ENCODE data around the gene TMEM72. TPM values are rescaled to one million over a fixed set of nuclear protein-coding genes. Genes with fewer than 3 reads are reported as not detected.
A peak's percentile ranks its signal among the peaks of the same experiment; 100 is the strongest.

The TMEM72 gene
- total RNA-seq, 1 donor from 2014 or later = not detected

DNA sequence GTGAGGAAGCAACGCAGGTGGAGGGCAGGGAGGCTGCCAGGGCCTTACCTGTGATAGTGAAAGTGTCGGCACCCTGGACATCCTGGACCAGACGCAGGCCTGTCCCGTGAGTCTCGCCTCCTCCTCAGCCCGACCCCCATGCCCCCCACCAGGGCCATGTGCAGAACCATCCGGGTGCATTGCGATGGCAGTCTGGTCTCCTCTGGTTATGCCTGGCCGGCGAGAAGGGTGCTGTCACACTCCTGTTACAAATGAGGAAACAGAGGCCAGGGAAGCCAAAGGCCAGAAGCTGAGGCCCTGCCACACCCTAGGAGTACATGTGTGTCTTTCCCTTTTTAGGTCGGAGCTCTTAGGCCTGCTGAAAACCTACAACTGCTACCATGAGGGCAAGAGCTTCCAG is 60.3 kb downstream of the TMEM72 start:
- Mint-ChIP-seq H3K36me3 (ENCODE audit: low read depth) (peaks cover 15% of the 10 kb centered on the region), H3K4me3 (ENCODE audit: unreplicated experiment) (no peak overlapping the region), H3K27ac (ENCODE audit: unreplicated experiment) (no peak overlapping the region), H3K9me3 (ENCODE audit: low read depth) (no peaks in the 10 kb centered on the region), H3K27me3 (ENCODE audit: low read depth) (no peaks in the 10 kb centered on the region), H3K4me1 (ENCODE audit: low read depth) (peaks cover 48% of the 10 kb centered on the region)
- TF ChIP-seq, protein P1, sequence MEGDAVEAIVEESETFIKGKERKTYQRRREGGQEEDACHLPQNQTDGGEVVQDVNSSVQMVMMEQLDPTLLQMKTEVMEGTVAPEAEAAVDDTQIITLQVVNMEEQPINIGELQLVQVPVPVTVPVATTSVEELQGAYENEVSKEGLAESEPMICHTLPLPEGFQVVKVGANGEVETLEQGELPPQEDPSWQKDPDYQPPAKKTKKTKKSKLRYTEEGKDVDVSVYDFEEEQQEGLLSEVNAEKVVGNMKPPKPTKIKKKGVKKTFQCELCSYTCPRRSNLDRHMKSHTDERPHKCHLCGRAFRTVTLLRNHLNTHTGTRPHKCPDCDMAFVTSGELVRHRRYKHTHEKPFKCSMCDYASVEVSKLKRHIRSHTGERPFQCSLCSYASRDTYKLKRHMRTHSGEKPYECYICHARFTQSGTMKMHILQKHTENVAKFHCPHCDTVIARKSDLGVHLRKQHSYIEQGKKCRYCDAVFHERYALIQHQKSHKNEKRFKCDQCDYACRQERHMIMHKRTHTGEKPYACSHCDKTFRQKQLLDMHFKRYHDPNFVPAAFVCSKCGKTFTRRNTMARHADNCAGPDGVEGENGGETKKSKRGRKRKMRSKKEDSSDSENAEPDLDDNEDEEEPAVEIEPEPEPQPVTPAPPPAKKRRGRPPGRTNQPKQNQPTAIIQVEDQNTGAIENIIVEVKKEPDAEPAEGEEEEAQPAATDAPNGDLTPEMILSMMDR (IDR thresholded peaks at IDR 0.05) = no peak
- no peak for DNase-seq (ENCODE audit: low spot score)

DNA sequence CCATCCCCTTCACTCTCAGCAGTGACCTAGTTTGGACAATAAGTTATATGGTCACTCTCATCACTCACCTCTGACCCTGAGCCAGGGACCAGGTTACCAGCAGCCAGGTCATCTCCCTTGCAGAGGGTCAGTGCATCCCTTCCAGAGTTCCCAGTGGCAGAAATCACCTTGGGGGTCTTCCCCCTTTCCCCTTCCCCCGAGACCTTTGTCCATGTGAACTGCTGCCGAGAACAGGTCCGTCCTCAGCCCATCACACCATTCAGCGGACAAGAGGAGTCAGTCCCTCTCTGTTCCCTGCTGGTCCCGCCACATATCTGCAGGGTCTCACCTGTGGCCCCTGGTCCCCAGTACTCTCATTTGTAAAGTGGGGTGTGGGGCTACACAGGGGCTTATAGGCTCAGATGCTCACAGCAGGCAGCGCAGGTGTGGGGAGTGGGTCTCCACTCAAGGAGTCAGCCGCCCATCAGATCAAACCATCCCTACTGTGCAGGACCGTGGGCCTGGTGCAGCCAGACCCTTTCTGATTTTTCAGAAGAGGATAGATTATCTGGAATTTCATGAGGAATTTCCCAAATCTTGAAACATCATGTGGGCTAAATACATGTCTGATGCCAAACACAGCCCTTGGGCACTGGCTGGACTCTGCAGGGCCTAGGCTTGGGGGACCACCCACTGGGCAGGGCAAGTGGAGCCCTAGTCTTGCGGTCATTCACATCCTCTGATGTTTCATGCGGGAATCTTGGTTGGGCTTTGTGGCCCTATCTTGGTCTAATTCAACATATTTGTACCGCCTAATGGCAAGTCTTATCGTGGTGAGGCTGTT is 61.0 kb downstream of the TMEM72 start:
- TF ChIP-seq, protein P1 (IDR thresholded peaks at IDR 0.05) = no peak
- Mint-ChIP-seq H3K27me3 (ENCODE audit: low read depth) (no peaks in the 10 kb centered on the region), H3K36me3 (ENCODE audit: low read depth) (peaks cover 20% of the 10 kb centered on the region), H3K4me1 (ENCODE audit: low read depth) (peaks cover 51% of the 10 kb centered on the region), H3K27ac (ENCODE audit: unreplicated experiment) (no peak overlapping the region), H3K4me3 (ENCODE audit: unreplicated experiment) (no peak overlapping the region), H3K9me3 (ENCODE audit: low read depth) (no peaks in the 10 kb centered on the region)
- DNase-seq (ENCODE audit: low spot score) = no peak

DNA sequence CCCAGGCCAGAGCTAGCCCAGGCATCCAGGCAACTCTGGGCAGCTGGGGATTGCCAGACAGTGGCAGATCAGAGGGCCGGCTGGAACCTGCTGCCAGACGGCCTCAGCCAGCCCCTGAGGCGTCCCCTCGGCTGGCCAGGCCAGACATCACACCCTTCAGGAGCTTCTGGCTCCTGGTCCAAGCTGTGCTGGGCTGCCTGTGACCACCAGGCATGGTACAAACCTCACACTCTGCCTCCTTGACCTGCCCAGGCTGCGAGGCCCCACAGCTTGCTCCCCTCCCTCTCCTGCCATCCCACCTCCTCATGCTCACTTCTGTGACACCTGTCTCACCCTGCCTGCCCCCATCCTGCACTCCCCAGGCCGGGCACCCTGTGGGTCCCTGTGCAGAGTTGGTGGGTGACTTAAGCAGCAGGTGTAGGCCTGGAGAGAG is 61.8 kb downstream of the TMEM72 start:
- Mint-ChIP-seq H3K27me3 (ENCODE audit: low read depth) (no peaks in the 10 kb centered on the region), H3K9me3 (ENCODE audit: low read depth) (no peaks in the 10 kb centered on the region), H3K27ac (ENCODE audit: unreplicated experiment) (peak overlapping the region; percentile 54), H3K36me3 (ENCODE audit: low read depth) (peaks cover 21% of the 10 kb centered on the region), H3K4me3 (ENCODE audit: unreplicated experiment) (no peak overlapping the region), H3K4me1 (ENCODE audit: low read depth) (peaks cover 47% of the 10 kb centered on the region)
- DNase-seq (ENCODE audit: low spot score) = no peak
- TF ChIP-seq, protein P1 (IDR thresholded peaks at IDR 0.05) = no peak

DNA sequence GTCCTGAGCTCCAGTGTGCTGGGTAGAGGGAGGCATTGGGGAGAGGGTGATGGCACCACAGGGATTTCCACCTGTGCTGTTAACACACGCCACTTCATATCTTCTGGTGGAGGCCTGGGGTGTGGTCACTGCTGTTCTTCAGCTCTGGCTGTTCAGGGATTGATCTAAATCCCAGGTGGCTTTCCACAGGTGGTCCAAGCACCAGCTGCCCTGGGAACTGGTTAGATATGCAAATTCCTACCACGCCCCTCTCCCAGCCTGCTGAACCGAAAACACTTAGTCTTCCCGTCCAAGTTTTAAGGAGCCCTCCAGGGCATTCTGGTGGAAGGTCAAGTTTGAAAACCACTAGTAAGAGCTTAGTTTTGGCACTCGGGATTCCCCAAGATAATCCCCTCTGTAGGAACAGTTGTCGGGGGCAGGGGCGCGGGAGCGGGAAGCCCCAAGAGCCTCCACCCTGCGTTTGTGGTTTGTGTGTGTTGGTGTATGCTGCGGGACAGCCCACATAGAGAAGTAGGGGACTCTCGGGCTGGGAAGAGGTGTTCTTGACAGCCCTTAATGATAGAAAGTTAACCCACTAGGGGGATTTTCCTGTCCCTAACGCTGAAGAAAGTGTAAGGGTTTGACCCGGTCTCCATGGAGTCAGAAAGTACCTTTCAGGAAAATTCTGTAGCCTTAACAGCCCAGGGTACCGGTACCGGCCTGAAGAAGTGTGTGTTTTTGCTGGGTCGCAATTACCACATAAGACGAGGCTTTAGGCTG is 62.4 kb downstream of the TMEM72 start:
- Mint-ChIP-seq H3K4me1 (ENCODE audit: low read depth) (peaks cover 47% of the 10 kb centered on the region), H3K36me3 (ENCODE audit: low read depth) (peaks cover 21% of the 10 kb centered on the region), H3K27me3 (ENCODE audit: low read depth) (no peaks in the 10 kb centered on the region), H3K4me3 (ENCODE audit: unreplicated experiment) (no peak overlapping the region), H3K9me3 (ENCODE audit: low read depth) (no peaks in the 10 kb centered on the region), H3K27ac (ENCODE audit: unreplicated experiment) (peak overlapping the region; percentile 54)
- no peak for DNase-seq (ENCODE audit: low spot score)
- TF ChIP-seq, protein P1 (IDR thresholded peaks at IDR 0.05) = no peak

DNA sequence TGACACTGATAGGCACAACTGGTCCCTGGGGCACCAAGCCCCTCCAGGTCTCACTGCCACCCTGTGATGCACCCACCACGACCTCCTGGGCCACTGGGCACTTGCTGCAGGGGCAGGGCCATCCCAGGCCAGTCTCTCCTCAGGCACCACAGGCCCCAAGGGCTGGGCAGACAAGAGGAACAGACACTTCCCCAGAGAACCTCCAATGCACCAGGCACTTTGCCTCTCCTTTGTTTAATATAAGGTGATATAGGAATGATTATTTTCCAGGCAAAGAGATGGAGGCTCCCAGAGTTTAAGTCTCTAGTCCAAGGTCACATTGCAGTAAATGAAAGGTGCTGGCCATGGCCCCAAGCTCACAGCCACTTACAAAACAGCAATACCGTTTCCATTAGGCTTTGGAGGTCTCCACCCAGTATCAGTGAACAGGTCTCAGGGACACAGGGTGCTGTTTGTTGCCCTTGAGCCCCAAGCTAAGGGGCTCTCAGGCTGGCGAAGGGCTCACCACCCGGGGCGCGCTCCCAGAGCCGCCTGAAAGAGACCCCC is 63.0 kb downstream of the TMEM72 start:
- Mint-ChIP-seq H3K4me3 (ENCODE audit: unreplicated experiment) (no peak overlapping the region), H3K36me3 (ENCODE audit: low read depth) (peaks cover 16% of the 10 kb centered on the region), H3K27me3 (ENCODE audit: low read depth) (no peaks in the 10 kb centered on the region), H3K4me1 (ENCODE audit: low read depth) (peaks cover 50% of the 10 kb centered on the region), H3K27ac (ENCODE audit: unreplicated experiment) (peak overlapping the region; percentile 80), H3K9me3 (ENCODE audit: low read depth) (no peaks in the 10 kb centered on the region)
- TF ChIP-seq, protein P1 (IDR thresholded peaks at IDR 0.05) = no peak
- no peak for DNase-seq (ENCODE audit: low spot score)
